HG03103 (cell line): ENCODE data around the gene CRTAC1.

Experiments
- ATAC-seq: cut with Tn5 transposase; IDR thresholded peaks from one replicate; pipeline ENCODE4 v1.9.1; 2021; ENCODE audit warnings: low read depth; ENCODE audit not compliant: unreplicated experiment

Gene CRTAC1

GRCh38 chr10:97818572-97818971 is 211.8 kb downstream of the CRTAC1 start:
- ATAC-seq, result no peak

GRCh38 chr10:97816609-97817008 is 213.8 kb downstream of the CRTAC1 start:
- no peak for ATAC-seq
